ENCODE data around the gene WTAP.
"Not testable (repeated sequence)": the region's sequence is repeated elsewhere in the genome, so short reads cannot be mapped to it uniquely, and the experiment has no call there.

GRCh38 chr6:159794976-159795375 is 67.7 kb downstream of the WTAP start:
- TF ChIP-seq, protein P1, sequence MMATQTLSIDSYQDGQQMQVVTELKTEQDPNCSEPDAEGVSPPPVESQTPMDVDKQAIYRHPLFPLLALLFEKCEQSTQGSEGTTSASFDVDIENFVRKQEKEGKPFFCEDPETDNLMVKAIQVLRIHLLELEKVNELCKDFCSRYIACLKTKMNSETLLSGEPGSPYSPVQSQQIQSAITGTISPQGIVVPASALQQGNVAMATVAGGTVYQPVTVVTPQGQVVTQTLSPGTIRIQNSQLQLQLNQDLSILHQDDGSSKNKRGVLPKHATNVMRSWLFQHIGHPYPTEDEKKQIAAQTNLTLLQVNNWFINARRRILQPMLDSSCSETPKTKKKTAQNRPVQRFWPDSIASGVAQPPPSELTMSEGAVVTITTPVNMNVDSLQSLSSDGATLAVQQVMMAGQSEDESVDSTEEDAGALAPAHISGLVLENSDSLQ (IDR thresholded peaks at IDR 0.05) = not testable (repeated sequence)
- TF ChIP-seq FOXK2 (IDR thresholded peaks at IDR 0.05); HDGF (IDR thresholded peaks at IDR 0.05; ENCODE audit: borderline replicate concordance); SUZ12 (IDR thresholded peaks at IDR 0.05): not testable (repeated sequence)
